Activated naive CD4-positive, alpha-beta T cell (primary cell): ENCODE data around the gene CHURC1.

Experiments used
- DNase-seq, 4 experiments: peaks; one replicate each; lab custom pipeline; 2025; lab: John Stamatoyannopoulos, UW

The CHURC1 gene

DNA sequence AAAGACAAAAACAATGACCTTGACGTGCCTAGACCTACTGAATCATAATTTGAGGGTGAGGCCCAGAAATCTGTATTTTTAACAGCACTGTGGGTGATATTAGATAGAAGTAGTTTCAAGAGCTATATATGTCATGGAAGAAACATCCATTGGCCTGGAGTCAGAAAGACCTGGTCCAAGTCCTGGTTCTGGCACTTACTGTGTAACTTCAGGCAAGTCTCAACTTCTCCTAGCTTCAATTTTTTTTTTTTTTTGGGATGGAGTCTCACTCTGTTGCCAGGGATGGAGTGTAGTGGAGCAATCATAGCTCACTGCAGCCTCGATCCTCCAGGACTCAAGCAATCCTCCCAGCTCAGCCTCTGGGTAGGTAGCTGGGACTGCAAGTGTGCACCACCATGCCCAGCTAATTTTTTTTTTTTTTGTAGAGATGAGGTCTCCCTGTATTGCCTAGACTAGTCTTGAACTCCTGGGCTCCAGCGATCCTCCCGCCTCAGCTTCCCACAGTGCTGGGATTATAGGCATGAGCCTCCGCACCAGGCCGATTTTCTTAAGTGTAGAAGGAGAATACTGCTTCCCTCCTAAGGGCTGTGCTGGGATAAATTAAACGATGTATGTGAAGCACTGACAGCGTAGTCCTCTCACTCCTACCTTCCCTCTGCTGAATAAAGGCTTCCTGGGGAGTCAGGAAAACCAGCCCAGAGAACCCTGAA, 42.6 kb downstream of the CHURC1 start:
- no peak for DNase-seq

DNA sequence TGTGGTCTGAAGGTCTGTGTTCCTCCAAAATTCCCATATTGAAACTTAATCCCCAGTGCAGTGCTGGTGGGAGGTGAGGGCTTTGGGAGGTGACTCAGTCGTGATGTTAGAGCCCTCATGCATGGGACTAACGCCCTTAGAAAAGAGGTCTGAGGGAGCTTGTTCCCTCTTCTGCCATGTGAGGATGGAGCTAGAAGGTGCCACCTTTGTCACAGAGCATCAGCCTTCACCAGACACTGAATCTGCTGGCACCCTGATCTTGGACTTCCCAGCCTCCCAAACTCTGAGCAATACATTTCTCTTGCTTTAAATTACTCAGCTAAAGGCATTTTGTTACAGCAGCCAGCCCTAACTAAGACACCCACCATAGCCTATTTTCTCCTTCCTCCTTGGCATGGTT, 43.9 kb downstream of the CHURC1 start:
- no peak for DNase-seq

DNA sequence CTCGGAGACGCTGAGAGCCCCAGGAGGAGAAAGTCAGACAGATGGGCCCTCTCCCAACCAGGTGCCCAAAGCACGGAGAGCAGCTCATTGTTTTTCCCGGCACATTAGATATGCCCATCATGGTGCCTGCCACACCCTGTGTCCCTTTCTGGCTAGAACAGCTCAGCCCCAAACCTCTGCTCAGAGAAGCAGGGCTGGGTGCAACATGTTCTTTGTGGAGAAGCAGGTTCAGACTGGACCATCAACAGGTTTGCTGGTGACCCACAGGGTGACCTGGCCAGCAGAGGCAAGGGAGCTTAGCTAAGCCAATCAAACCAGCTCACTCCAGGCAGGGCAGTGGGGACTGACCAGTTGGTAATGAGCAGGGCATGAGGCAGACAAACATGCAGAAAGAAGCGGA, 44.5 kb downstream of the CHURC1 start:
- no peak for DNase-seq

DNA sequence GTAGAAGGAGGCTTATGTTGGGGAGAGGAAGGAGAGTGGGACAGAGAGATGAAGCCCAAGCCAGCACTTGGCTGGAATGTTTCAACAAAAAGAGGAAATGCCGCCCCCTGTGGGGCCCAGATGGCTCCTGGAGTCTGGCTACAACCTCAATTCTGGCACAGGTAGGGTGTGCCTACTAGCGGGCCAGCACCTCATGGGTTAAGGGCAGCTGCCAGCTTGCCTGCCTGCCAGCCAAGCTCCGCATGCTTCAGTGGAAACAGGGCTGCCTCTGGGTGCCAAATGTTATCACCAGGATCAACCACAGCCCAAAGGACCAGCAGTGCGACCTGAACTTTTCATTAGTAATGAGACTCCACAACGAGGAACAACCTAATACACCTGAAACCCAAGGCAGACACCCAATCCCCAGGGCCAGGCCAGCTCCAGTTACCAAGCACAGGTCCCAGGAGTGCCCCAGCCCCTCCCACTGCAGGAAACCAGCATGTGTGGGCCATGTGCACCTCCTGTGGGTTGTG, 46.6 kb downstream of the CHURC1 start:
- no peak for DNase-seq

DNA sequence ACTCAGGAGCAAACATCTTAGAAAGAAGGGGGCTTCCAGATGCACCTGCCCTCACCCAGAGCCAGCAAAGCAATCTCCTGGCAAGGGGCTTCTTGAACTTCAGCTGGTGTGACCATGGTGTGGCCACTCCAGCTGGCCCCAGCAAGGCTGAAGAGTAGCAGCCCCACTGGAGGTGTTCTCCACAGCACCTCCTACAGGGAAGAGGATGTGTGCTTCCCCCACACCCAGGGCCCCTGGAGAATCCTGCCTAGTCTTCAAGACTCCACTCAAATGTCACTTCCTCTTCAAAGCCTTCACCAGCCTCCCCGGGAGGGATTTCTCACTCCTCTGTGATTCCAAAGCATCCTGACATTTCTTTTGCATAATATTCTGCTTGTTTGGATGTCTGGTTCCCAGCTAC, 49.4 kb downstream of the CHURC1 start:
- DNase-seq = no peak

DNA sequence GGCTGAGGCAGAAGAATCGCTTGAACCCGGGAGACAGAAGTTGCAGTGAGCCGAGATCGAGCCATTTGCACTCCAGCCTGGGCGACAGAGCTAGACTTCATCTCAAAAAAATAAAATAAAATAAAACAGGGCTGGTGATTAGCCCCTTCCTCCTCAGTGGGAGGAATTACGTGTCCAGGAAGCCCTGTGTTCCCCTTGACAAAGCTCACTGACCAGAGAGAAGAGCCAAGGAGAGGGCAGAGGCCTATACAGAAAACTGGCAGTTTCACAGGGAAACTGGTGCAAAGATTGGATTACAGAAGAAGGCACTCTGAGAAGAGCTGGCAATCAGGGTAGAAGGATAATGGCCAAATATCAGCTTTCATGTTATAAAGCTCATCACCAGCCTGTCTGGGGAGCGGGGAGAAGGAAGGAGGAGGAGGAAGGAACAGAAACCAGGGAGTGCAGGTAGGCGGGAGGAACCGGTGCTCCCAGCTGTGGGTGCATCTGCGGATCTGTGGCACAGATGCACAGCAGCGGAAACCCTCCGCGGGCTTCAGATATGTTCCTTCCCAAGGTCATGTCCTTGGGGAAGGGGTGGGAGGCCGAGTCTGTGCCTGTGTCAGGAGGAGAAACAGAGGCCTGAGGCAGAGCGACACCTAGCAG, 51.2 kb downstream of the CHURC1 start:
- DNase-seq = no peak

DNA sequence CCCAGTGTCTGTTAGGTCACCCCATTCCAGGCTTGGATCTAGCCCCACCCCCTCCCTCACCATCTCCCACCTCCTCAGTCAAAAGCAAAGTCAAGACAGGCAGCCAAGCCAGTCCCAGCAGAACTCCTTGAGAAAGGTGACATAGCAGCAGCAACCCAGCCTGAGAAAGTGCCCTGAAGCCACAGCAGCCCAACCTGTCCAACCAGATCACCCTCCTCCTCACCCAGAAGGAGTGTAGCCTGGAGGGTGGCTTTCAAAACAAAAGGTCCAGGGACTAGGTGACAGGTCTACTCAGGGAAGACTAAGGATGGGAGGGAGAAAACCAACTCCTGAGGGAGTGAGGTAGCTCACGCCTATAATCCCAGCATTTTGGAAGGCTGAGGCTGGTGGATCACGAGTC, 52.7 kb downstream of the CHURC1 start:
- DNase-seq = no peak

DNA sequence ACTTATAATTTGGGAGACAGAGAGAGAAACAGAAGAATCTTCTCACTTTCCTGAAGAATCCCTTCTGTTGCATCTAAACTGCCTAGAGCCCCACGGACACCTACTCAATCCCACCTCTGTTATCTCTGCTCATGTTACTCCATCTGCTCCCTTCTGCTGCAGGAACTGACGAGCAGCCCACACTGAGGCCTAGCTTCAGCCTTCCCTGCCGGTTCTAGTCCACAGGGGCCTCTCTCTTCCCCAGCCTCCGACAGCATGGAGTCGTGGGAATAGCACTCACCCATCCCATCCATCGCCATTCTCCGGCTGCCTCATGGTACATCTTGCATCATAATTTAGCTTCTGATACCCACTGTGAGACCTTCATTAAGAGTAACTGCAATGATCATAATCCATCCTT, 53.9 kb downstream of the CHURC1 start:
- no peak for DNase-seq

DNA sequence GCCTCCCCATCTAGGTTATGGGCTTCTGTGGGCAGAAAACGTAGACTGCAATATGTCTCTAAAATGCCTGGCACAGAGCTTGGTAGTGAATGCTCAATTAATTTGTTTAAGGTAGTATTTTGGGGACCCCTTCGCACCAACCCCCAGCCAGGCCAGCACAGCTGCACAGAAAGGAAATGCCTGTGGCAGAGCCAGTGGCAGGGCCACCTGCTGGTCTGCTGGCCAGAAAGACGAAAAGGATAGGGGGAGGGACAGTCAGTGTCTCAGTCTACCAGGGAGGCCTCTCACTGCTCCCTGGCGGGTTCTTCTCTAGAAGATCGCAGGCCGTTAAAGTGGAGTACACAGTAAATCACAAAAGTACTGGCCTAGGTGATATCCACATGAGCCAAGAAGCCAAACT, 54.4 kb downstream of the CHURC1 start:
- DNase-seq = no peak

DNA sequence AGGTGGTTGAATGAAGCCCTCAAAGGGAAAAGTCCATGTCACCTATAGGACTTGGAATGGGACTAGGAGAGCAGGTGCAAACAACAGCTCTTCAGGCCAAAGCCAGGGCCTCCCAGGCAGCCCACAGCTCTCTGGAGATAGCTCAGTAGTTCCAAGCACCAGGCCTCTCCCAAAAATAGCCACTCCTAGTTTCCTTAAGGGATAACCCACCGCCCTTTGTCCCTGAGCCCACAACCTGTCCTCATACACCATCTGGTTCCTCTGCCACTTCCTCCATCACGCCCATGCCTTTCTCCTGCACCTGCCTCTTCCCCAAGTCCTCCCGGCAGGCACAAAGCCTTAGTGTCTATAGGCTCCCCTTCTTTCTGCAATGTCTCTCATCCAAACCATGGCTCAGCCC, 55.8 kb downstream of the CHURC1 start:
- DNase-seq = no peak

DNA sequence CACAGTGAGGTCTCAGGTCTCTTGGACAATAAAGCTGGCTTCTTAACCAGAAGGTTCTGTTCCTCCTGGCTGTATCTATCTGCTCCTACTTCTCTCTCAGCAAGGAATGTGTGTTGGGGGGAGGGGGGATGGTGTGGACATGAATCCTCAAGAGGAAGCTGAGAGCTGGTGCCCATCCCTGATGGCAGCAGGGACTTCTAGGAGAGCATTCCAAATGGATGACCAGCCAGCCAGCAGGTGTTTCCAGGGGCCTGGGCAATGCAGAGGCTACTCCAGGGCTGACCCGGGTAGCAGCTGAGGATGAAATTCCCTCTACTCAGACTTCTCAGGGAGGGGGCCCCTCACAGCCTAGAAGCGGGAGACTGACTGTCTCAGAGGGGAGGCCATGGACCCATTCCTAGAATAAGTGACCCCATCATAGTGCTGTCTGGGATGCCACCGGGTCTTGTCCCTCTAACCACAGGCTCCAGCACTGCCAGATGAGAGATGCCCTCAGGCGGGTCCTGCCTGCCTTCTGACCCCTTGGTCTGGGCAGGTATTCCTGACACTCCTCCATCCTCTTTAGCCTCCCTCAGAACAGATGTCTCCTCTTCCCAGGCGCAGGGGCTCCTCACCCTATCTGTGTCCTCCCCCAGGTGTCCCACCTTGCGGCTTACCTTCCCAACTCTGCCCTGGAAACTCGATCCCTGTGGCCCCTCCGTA, 56.7 kb downstream of the CHURC1 start:
- DNase-seq = no peak

DNA sequence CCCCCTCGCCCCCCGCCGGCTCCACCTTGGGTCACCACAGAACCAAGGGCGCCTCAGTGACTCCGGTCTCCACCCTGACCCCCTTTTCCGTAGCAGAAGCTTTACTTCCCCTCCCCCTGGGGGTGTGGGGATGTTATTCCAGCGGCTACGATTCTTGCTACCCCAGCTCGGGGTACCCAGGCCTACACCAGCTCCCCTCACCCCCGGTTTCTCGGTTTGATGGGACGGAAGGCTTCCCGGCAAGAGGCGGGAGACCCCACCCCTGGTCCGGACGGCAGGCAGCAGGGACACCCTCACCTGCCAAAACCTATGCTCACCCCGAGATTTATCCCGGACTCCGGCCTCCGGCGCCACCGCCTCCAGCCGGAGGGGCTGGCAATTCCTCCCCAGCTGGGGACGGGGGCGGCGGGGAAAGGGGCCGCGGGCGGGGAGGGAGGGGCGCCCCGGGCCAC, 57.3 kb downstream of the CHURC1 start:
- DNase-seq = peak in 1 of 4 experiments; percentile 34

DNA sequence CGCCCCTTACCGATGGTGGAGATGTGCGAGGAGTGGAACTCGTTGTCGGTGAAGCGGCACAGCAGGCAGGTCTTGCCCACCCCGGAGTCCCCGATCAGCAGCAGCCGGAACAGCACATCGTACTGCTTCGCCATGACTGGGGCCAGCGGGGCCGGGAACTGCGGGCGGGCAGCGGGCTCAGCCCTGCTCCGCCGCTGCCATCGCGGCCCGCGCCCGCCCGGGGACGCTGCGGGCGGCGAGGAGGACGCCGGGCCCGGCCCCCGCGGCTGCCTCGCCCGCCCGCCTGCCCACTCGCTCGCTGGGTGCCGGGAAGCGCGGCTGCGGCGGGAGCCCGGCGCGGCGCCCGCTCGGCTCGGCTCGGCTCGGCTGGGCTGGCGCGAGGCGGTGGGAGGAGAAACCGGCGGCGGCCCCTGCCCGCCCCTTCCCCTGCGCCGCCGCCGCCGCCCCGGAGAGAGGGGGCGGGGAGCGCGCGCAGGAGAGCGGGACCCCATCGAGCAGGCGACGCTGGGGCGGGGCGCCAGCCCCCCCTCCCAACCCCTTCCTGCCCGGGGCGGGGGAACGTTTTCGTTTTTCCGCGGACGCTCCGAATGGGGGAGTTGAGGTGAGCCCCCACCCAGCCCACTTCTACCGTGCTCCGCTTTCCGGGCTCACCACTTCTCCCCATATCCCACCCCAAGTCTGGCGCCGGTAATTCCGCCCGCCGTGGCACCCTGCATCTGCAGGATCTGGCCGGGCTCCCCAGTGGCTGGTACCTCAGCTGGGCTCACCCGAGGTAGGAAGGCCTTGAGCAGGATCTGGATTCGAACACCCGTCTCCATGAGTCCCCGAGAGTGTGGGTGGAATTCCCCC, 57.9 kb downstream of the CHURC1 start, which contains the start of gene RAB15:
Gene RAB15 (minus strand): TSS at position 394 of the 849 bp plus-strand sequence. CDS start 260 bp downstream, at position 134.
- peak in 1 of 4 experiments; percentile 46 for DNase-seq

DNA sequence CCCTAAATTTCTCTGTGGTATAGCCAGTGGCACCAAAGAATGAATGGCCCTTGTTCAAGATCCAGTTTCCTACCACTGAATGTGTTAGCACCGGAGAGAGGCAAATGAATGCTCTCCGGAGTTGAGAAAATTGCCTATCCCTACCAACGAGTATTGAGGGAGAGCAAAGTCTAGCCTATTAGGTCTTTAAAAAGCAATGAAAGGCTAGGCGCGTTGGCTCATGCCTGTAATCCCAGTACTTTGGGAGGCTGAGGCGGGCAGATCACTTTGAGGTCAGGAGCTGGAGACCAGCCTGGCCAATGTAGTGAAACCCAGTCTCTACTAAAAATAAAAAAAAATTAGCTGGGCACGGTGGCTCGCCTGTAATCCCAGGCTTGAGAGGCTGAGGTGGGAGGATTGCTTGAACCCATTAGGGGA, 58.8 kb downstream of the CHURC1 start:
- no peak for DNase-seq

DNA sequence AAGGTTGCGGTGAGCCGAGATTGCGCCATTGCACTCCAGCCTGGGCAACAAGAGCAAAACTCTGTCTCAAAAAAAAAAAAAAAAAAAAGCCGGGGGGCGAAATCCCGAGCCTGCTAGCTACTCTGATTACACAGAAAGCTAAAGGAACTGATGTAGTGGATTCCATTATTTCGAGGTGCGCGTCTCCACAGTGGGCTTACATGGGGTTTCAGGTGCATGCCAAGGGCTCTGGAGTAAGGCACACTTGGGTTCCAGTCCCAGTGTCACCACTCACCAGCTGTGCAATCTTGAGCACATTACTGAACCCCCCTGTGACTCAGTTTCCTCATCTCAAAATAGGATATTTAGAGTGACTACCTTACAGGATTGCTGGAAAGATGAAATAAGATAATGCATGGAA, 59.6 kb downstream of the CHURC1 start:
- no peak for DNase-seq

DNA sequence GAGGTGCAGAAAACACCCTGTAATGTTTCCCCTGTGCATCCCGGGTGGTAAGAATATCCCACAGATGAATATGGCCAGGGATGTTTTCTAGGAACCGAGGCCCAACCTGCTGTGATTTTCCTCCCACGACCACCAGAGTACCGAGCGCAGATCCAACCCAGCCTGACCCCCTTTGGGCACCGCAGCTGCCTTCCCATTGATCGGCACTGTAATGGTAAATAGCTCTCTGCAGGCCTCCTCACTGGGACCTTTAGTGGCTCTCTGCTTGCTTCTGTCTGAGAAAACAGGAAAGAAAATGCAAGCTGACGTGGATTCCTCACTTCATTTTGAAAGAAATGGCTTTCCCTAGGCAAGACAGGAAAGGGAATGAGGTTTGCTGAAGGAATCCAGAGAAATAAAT, 60.3 kb downstream of the CHURC1 start:
- no peak for DNase-seq

DNA sequence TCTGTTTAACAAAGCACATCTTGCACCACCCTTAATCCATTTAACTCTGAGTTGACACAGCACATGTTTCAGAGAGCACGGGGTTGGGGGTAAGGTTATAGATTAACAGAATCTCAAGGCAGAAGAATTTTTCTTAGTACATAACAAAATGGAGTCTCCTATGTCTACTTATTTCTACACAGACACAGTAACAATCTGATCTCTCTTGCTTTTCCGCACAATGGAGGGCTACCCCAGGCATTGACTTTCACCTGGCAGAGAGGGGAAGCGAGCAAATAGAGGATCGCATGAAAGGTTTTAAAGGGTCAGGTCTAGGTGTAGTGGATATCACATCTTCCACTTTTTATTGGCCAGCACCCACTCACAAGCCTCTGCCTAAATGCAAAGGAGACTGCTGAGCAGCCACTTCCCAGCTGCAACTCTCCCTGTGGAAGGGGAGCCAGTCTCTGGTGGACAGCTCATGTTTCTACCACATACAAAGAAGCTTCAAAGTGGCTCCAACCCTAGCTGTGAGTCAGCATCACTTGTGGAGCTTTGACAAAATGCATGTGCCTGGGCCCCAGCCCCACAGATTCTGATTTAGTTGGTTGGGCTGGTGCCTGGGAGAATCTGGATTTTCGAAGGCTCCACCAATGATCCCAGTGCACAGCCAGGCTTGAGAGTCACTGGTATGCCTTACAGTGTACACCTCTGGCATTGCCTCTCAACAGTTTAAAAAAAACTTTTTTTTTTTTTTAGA, 65.2 kb downstream of the CHURC1 start:
- no peak for DNase-seq

DNA sequence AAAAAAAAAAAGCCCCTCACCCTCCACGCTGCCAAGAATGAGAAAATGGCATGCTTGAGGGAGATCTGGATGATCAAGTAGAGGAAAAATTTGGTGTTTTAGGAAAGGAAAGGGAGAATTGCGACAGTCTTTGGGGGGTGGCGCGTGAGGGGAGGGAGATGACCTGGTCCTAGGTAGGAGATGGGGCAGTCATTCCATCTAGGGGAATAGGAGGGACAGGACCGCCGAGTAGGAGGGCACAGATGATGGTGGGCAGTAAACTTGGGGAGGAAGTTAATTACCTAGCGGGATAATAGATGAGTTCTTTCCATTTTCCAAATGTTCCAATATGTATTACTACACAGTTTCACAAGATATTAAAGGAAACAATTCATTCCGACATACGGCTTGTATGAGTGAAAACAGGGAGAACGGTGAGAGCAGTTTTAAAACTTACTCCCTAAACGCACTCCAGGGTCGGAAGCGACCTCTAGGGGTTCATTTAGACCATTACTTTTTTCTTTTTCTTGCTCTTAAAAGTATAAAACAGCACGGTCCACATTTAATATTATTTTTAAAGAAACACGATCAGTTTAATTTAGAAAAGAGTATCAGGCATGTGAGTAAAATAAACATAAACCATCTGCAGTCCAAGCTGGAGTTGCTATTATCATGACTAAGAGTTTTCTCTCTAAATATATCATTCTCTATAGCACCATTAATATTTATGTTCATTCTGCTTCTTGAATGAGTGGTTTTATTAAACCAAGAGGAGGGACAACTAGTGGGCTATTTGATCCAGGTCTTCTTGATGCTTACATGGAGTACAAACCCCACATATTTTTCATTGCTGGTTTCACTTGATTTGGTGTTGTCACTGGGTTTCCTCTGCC, 69.4 kb downstream of the CHURC1 start:
- DNase-seq = peak in 1 of 4 experiments; percentile 11
